Pancreas (tissue), 10 donors: ENCODE data around the gene ATAD3C. TPM values are rescaled to one million over a fixed set of nuclear protein-coding genes. Genes with fewer than 3 reads are reported as not detected.
A peak's percentile ranks its signal among the peaks of the same experiment; 100 is the strongest.
"Not testable (repeated sequence)": the region's sequence is repeated elsewhere in the genome, so short reads cannot be mapped to it uniquely, and the experiment has no call there.

Source experiments
- ATAC-seq, 4 donors: fragments of 200-7000 bp; cut with Tn5 transposase; one replicate each; pipeline versions ENCODE4 v1.8.0 to v1.9.1; 2020; ENCODE audit warnings: mild to moderate bottlenecking in 4 of 4, moderate library complexity in 4 of 4
- DNase-seq, 6 donors: peaks; one replicate each; pipeline ENCODE4 v3.0.0-alpha.2; 2020
- FAIRE-seq: peaks from 2 replicates; lab custom pipeline; 2012; peaks lifted over from hg19 to GRCh38; lab: Jason Lieb, UNC
- H3K27ac ChIP-seq, 4 donors: fragments of 200-600 bp; sonication (generic); 1 replicate in 3 of 4; 2 replicates in 1 of 4; pipeline versions ENCODE4 v1.5.0 to v1.8.0; 2020
- H3K27me3 ChIP-seq, 4 donors: fragments of 200-600 bp; one replicate each; pipeline ENCODE4 v1.8.0; 2021
- H3K36me3 ChIP-seq, 3 donors: fragments of 200-600 bp; sonication (generic) in 1 of 3; one replicate each; pipeline versions ENCODE4 v1.5.0 to v1.8.0; 2020 to 2021
- H3K4me1 ChIP-seq, 3 donors: fragments of 200-600 bp; one replicate each; pipeline ENCODE4 v1.8.0; 2021
- H3K4me3 ChIP-seq, 4 donors: fragments of 200-600 bp; sonication (generic) in 2 of 4; one replicate each; pipeline versions ENCODE4 v1.5.0 to v1.8.0; 2020 to 2021
- H3K9me3 ChIP-seq, 4 donors: fragments of 200-600 bp; one replicate each; pipeline ENCODE4 v1.8.0; 2021
- CTCF ChIP-seq, 4 donors: fragments of 200-600 bp; sonication (generic) in 3 of 4; IDR thresholded peaks; one replicate each; pipeline versions ENCODE4 v1.5.0 to v1.8.0; 2021; ENCODE audit warnings: antibody characterized with exemption in 4 of 4
- WGBS, 2 donors: extraction: QIAGEN DNeasy Blood & Tissue Kit; methylation state at CpG; one replicate each; pipeline ENCODE4 v1.1.7; 2013; 5-methylcytosine and 5-hydroxymethylcytosine counted together
- intact Hi-C, 3 donors: fragments of 100-400 bp; cut with DNase I; formaldehyde crosslinking; loops; one replicate each; pipeline versions ENCODE4 v1.11.1 to v1.14.2; 2022
- polyA plus RNA-seq, 2 donors: library from polyadenylated mRNA; stranded (reverse); fragments of 200-250 nt; gene quantifications; one replicate each; pipeline ENCODE4 v1.2.3, GENCODE V29; 2013
- total RNA-seq, 6 donors: library from RNA; stranded (reverse); fragmentation: NEBNext Ultra II Directional in 4 of 6; extraction: Animal tissue kit (Norgen Biotek cat#: 25700) in 4 of 6; gene quantifications; one replicate each; pipeline versions ENCODE4 v1.2.1 to v1.2.4, GENCODE V29; 2021 to 2023
- donor health status: healthy with polysubstance abuse.
- donor health status: DM: no; HTN: no; CAD: no; lungs with moderate emphysema.
- donor health status: DM: no; HTN: no; CAD: no.
- donor health status: control.
- donor health status: control.
- donor health status: Bipolar disorder and iron deficiency.
- donor health status: DM: yes; HTN: yes; CAD: no.
- donor health status: DM: no; HTN: no; CAD: no.
- donor health status: DM: no; HTN: no; CAD: no.
- donor health status: DM: yes; HTN: yes; CAD: no.

Gene ATAD3C
- total and polyA plus RNA-seq, 8 donors: 2.4 to 22.0 (median 7.5) TPM

- Histone ChIP-seq H3K27ac (peak overlapping the region in 3 of 4 donors; percentile 36 to 58 (median 39)), H3K27me3 (no peaks in the 10 kb centered on the region), H3K4me3 (peak overlapping the region; percentile 5 to 40 (median 12)), H3K36me3 (no peaks in the 10 kb centered on the region), H3K4me1 (no peaks in the 10 kb centered on the region), H3K9me3 (no peaks in the 10 kb centered on the region)
- DNase-seq (no peak), ATAC-seq (peak; percentile 20 to 29 (median 22)), FAIRE-seq (no peak)
- intact Hi-C loops: no loop called here
- TF ChIP-seq CTCF (IDR thresholded peaks at IDR 0.05): no peak
- 42 to 50% methylated on average over 18 of the region's 18 CpGs for WGBS, 2 donors
Observed at GRCh38 chr1:1461721-1462317, 12.3 kb downstream of the ATAD3C start.

- no peak for TF ChIP-seq CTCF (IDR thresholded peaks at IDR 0.05)
- H3K4me3 ChIP-seq: peak overlapping the region; percentile 5 to 40 (median 12)
- 37 to 41% methylated on average over 26 of the region's 26 CpGs for WGBS, 2 donors
- H3K27me3 ChIP-seq: no peaks in the 10 kb centered on the region
- FAIRE-seq (no peak), ATAC-seq (peak; percentile 88 to 96 (median 94)), DNase-seq (peak; percentile 65 to 85 (median 72))
- H3K36me3 ChIP-seq: no peaks in the 10 kb centered on the region
- intact Hi-C loops: no loop called here
- no peaks in the 10 kb centered on the region for H3K9me3 ChIP-seq
- H3K27ac ChIP-seq: peak overlapping the region in 3 of 4 donors; percentile 36 to 58 (median 39)
- no peaks in the 10 kb centered on the region for H3K4me1 ChIP-seq
Observed at GRCh38 chr1:1462318-1462966, 13.0 kb downstream of the ATAD3C start.

GRCh38 chr1:1463312-1463711 is 13.8 kb downstream of the ATAD3C start:
- 86 to 96% methylated on average over 7 of the region's 7 CpGs for WGBS, 2 donors
- ATAC-seq: no peak
- H3K27ac ChIP-seq: no peak overlapping the region

GRCh38 chr1:1468196-1468985 is 18.9 kb downstream of the ATAD3C start:
- intact Hi-C loops, H3K9me3 ChIP-seq, ATAC-seq, H3K4me3 ChIP-seq, H3K27me3 ChIP-seq, FAIRE-seq, DNase-seq, H3K27ac ChIP-seq, H3K36me3 ChIP-seq: not testable (repeated sequence)
- peaks cover 0 to 16% (median 0%) of the 10 kb centered on the region in 3 donors for H3K4me1 ChIP-seq
- WGBS, 2 donors: 86 to 87% methylated on average over 31 to 38 of the region's 44 CpGs

More at GRCh38 chr1:1463312-1463711, 13.8 kb downstream of the ATAD3C start:
- no peak for DNase-seq
- Histone ChIP-seq H3K9me3 (no peaks in the 10 kb centered on the region), H3K4me3 (peak overlapping the region in 1 of 4 donors; percentile 40), H3K36me3 (no peaks in the 10 kb centered on the region), H3K27me3 (no peaks in the 10 kb centered on the region), H3K4me1 (no peaks in the 10 kb centered on the region)
- no peak for TF ChIP-seq CTCF (IDR thresholded peaks at IDR 0.05)
- intact Hi-C loops: no loop called here
- FAIRE-seq: no peak
